ENCODE measurements around the gene ELFN1.

ELFN1 gene

DNA sequence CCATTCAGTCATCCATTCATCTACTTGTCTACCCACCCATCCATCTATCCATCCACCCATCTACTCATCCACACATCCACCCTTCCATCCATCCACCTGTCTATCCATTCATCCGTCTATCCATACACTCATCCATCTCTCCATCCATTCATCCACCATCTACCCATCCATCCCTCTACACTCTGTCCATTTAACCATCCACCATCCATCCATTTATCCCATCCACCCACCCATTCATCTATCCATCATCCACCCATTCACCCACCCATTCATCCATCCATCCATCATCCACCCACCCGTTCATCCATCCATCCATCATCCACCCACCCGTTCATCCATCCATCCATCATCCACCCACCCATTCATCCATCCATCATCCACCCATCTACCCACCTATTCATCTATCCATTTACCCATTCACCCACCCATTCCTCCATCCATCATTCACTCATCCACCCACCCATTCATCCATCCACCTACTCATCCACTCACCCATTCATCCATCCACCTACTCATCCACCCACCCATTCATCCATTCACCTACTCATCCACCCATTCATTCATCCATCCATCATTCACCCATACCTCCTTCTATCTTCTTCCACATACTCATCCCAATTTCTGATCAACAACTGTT is 39.3 kb upstream of the ELFN1 start:
- TF ChIP-seq, protein P1, sequence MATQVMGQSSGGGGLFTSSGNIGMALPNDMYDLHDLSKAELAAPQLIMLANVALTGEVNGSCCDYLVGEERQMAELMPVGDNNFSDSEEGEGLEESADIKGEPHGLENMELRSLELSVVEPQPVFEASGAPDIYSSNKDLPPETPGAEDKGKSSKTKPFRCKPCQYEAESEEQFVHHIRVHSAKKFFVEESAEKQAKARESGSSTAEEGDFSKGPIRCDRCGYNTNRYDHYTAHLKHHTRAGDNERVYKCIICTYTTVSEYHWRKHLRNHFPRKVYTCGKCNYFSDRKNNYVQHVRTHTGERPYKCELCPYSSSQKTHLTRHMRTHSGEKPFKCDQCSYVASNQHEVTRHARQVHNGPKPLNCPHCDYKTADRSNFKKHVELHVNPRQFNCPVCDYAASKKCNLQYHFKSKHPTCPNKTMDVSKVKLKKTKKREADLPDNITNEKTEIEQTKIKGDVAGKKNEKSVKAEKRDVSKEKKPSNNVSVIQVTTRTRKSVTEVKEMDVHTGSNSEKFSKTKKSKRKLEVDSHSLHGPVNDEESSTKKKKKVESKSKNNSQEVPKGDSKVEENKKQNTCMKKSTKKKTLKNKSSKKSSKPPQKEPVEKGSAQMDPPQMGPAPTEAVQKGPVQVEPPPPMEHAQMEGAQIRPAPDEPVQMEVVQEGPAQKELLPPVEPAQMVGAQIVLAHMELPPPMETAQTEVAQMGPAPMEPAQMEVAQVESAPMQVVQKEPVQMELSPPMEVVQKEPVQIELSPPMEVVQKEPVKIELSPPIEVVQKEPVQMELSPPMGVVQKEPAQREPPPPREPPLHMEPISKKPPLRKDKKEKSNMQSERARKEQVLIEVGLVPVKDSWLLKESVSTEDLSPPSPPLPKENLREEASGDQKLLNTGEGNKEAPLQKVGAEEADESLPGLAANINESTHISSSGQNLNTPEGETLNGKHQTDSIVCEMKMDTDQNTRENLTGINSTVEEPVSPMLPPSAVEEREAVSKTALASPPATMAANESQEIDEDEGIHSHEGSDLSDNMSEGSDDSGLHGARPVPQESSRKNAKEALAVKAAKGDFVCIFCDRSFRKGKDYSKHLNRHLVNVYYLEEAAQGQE (IDR thresholded peaks at IDR 0.05; ENCODE audit: insufficient replicate concordance, low read depth) = no peak
- TF ChIP-seq POLR2AphosphoS5 (IDR thresholded peaks at IDR 0.05; ENCODE audit: low read depth) = no peak
- no peak for TF ChIP-seq SPI1 (IDR thresholded peaks at IDR 0.05; ENCODE audit: borderline replicate concordance, low read depth)
- TF ChIP-seq GABPA (IDR thresholded peaks at IDR 0.05; ENCODE audit: low read depth) = no peak
- TF ChIP-seq, protein P2, sequence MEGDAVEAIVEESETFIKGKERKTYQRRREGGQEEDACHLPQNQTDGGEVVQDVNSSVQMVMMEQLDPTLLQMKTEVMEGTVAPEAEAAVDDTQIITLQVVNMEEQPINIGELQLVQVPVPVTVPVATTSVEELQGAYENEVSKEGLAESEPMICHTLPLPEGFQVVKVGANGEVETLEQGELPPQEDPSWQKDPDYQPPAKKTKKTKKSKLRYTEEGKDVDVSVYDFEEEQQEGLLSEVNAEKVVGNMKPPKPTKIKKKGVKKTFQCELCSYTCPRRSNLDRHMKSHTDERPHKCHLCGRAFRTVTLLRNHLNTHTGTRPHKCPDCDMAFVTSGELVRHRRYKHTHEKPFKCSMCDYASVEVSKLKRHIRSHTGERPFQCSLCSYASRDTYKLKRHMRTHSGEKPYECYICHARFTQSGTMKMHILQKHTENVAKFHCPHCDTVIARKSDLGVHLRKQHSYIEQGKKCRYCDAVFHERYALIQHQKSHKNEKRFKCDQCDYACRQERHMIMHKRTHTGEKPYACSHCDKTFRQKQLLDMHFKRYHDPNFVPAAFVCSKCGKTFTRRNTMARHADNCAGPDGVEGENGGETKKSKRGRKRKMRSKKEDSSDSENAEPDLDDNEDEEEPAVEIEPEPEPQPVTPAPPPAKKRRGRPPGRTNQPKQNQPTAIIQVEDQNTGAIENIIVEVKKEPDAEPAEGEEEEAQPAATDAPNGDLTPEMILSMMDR (IDR thresholded peaks at IDR 0.05; ENCODE audit: insufficient read depth, low read length) = no peak
- DNase-seq (ENCODE audit: low read depth in 1 of 2, low spot score in 1 of 2) = no peak
- no peak overlapping the region for H3K27ac ChIP-seq (replicated peaks)
- no peak overlapping the region for H3K4me3 ChIP-seq (replicated peaks; ENCODE audit: insufficient read depth, low read length)
- H3K27me3 ChIP-seq (ENCODE audit: insufficient read depth, poor library complexity, severe bottlenecking) = no peaks in the 10 kb centered on the region

DNA sequence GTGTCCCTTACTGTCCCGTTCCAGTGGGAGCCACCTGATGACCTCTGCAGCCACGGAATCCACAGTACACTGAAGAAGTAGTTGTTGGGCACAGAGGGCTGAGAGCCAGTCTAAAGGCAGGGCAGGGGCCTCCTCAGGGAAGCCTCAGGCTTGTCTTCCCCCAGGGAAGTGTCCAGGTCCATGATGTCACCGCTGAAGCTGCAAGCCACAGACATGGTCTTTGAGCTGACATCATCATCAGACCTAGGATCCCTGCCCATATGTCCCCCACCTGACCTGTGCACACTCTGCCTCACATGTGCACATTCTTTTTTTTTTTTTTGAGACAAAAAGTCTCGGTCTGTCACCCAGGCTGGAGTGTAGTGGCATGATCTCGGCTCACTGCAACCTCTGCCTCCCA is 38.4 kb upstream of the ELFN1 start:
- Histone ChIP-seq H3K27me3 (ENCODE audit: insufficient read depth, poor library complexity, severe bottlenecking) (no peaks in the 10 kb centered on the region), H3K4me3 (replicated peaks; ENCODE audit: insufficient read depth, low read length) (no peak overlapping the region), H3K27ac (replicated peaks) (no peak overlapping the region)
- DNase-seq (ENCODE audit: low read depth in 1 of 2, low spot score in 1 of 2) = no peak
- TF ChIP-seq, protein P1 (IDR thresholded peaks at IDR 0.05; ENCODE audit: insufficient replicate concordance, low read depth) = no peak

DNA sequence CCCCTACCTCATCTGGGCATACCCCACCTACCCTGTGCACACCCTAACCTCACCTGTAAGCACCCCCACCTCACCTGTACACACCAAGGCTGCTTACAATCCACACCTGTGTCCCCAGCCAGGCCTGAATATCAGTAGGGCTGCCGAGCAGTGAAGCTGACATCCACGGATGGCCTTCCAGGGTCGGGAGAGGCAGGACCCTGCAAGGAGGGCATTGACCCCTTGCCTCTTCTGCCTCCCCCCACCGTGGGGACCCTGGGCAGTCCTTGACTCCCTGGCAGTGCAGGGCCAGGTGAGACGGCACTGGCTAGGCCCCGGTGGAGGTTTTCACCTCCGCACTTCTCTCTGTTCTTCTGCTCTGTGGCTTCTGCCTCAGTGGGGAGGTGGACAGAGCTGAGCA is 37.6 kb upstream of the ELFN1 start:
- no peak for DNase-seq (ENCODE audit: low read depth in 1 of 2, low spot score in 1 of 2)
- no peak overlapping the region for H3K27ac ChIP-seq (replicated peaks)
- TF ChIP-seq GABPA (IDR thresholded peaks at IDR 0.05; ENCODE audit: low read depth) = no peak
- TF ChIP-seq POLR2AphosphoS5 (IDR thresholded peaks at IDR 0.05; ENCODE audit: low read depth) = no peak
- TF ChIP-seq, protein P2 (IDR thresholded peaks at IDR 0.05; ENCODE audit: insufficient read depth, low read length) = no peak
- no peak for TF ChIP-seq SPI1 (IDR thresholded peaks at IDR 0.05; ENCODE audit: borderline replicate concordance, low read depth)
- TF ChIP-seq, protein P1 (IDR thresholded peaks at IDR 0.05; ENCODE audit: insufficient replicate concordance, low read depth) = no peak
- no peak overlapping the region for H3K4me3 ChIP-seq (replicated peaks; ENCODE audit: insufficient read depth, low read length)
- no peaks in the 10 kb centered on the region for H3K27me3 ChIP-seq (ENCODE audit: insufficient read depth, poor library complexity, severe bottlenecking)
